Measurements from ENCODE around the gene MRPL3. TPM values are rescaled to one million over a fixed set of nuclear protein-coding genes. Genes with fewer than 3 reads are reported as not detected.

Gene MRPL3
- total RNA-seq, 2 experiments from 2014 or later: 166 to 278 TPM

- no peak overlapping the region for H3K4me3 Mint-ChIP-seq
- no peaks in the 10 kb centered on the region for H3K9me3 Mint-ChIP-seq (ENCODE audit: low read depth)
- intact Hi-C loops (cut with DNase I, micrococcal nuclease): no loop called here
- ChIA-PET CTCF (no interaction called here), POLR2A (no interaction called here)
- no peak overlapping the region for H3K27ac Mint-ChIP-seq
- DNase-seq: no peak
- ATAC-seq: no peak
- no peaks in the 10 kb centered on the region for H3K4me1 Mint-ChIP-seq
- peaks cover 14% of the 10 kb centered on the region for H3K36me3 Mint-ChIP-seq (ENCODE audit: low read depth)
- H3K27me3 Mint-ChIP-seq: no peaks in the 10 kb centered on the region
Measured at GRCh38 chr3:131454501-131454900, 48.3 kb downstream of the MRPL3 start.

DNA sequence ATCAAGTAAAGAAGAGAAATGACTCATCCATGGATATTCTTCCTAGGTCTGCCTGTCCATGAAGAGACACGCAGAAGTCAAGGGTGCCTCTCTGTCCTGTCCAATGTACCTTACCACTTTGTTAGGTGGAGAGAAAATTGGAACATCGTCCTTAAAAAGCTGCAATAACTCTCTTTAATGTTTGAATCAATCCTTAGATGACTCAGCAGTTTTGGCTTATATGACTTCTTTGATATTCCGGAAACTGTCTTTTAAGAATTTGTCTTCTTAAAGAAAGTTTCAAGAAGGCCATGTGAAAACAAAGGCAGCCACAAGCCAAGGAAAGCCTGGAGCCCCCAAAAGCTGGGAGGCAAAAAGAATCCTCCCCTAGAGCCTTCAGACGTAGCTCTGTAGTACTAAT, 49.2 kb downstream of the MRPL3 start:
- Mint-ChIP-seq H3K27ac (no peak overlapping the region), H3K4me3 (no peak overlapping the region), H3K9me3 (ENCODE audit: low read depth) (peaks cover 7% of the 10 kb centered on the region), H3K36me3 (ENCODE audit: low read depth) (peaks cover 5% of the 10 kb centered on the region), H3K4me1 (no peaks in the 10 kb centered on the region), H3K27me3 (no peaks in the 10 kb centered on the region)
- ATAC-seq (no peak), DNase-seq (no peak)
- intact Hi-C loops (cut with DNase I, micrococcal nuclease): no loop called here
- POLR2A ChIA-PET: no interaction called here
- CTCF ChIA-PET: no interaction called here

DNA sequence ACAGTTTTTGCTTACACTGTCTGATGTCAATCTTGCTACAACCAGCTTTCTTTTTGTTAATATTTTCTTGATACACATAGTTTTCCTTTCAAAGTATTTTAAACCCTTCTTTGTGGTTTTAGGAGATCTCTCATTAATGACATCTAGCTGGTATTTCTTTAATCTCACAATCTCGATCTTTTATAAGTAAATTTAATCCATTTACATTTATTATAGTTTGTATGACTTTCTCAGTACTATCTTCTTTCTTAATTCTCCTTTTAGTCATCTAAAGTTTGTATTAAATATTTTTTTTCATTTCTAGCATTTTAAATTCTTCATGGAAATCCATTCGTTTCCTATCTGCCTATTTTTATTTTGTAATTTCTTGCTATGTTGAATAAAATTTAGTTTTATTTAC, 55.4 kb downstream of the MRPL3 start:
- intact Hi-C loops (cut with DNase I, micrococcal nuclease): no loop called here
- Mint-ChIP-seq H3K4me1 (no peaks in the 10 kb centered on the region), H3K4me3 (no peak overlapping the region), H3K27ac (no peak overlapping the region), H3K27me3 (no peaks in the 10 kb centered on the region), H3K9me3 (ENCODE audit: low read depth) (peaks cover 10% of the 10 kb centered on the region), H3K36me3 (ENCODE audit: low read depth) (no peaks in the 10 kb centered on the region)
- ChIA-PET CTCF (no interaction called here), POLR2A (no interaction called here)
- DNase-seq: no peak
- ATAC-seq: no peak

GRCh38 chr3:131444180-131444579, 58.6 kb downstream of the MRPL3 start:
- DNase-seq (no peak), ATAC-seq (no peak)
- H3K27ac Mint-ChIP-seq: no peak overlapping the region
- ChIA-PET CTCF (interaction anchor here (0.9 to 1.1 kb wide), 2 partner anchors 62 to 246 kb away, joined by 3 read pairs; partner anchors contain the start of gene NUDT16), POLR2A (no interaction called here)
- intact Hi-C loops (cut with DNase I, micrococcal nuclease): no loop called here
- no peak overlapping the region for H3K4me3 Mint-ChIP-seq
- H3K4me1 Mint-ChIP-seq: no peaks in the 10 kb centered on the region
- H3K9me3 Mint-ChIP-seq (ENCODE audit: low read depth): peaks cover 7% of the 10 kb centered on the region
- H3K36me3 Mint-ChIP-seq (ENCODE audit: low read depth): no peaks in the 10 kb centered on the region
- H3K27me3 Mint-ChIP-seq: peaks cover 1% of the 10 kb centered on the region

DNA sequence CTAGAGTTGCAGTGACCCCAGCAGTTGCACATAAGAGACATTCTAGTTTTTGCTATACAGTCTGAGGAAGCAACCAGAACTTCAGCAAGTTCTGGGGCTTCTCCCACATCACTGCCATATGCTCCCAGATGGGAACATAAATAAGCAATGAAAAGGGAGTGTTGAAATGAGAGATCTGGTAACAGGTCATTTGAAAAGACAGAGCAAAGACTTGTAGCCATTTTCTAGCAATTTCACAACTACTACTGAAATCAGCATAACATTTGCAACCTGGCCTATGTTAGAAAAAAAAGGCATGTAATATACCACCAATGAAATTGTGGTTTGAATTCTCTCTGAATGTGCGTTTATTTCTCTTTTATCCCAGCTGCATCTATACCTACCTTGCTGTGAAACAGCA, 63.7 kb downstream of the MRPL3 start:
- DNase-seq: no peak

GRCh38 chr3:131435000-131435399, 67.8 kb downstream of the MRPL3 start:
- Mint-ChIP-seq H3K9me3 (ENCODE audit: low read depth) (no peaks in the 10 kb centered on the region), H3K36me3 (ENCODE audit: low read depth) (no peaks in the 10 kb centered on the region), H3K4me3 (no peak overlapping the region), H3K27ac (no peak overlapping the region), H3K27me3 (no peaks in the 10 kb centered on the region), H3K4me1 (no peaks in the 10 kb centered on the region)
- ChIA-PET POLR2A (no interaction called here), CTCF (interaction anchor here (0.6 kb wide), 1 partner anchor 1086 kb away, joined by 3 read pairs; no protein-coding TSS in a partner anchor)
- no peak for DNase-seq
- ATAC-seq: no peak
- intact Hi-C loops (cut with DNase I, micrococcal nuclease): no loop called here

More for the DNA sequence above, 63.7 kb downstream of the MRPL3 start:
- no peaks in the 10 kb centered on the region for H3K36me3 Mint-ChIP-seq (ENCODE audit: low read depth)
- intact Hi-C loops (cut with DNase I, micrococcal nuclease): no loop called here
- H3K4me1 Mint-ChIP-seq: no peaks in the 10 kb centered on the region
- no peak overlapping the region for H3K27ac Mint-ChIP-seq
- peaks cover 1% of the 10 kb centered on the region for H3K27me3 Mint-ChIP-seq
- ChIA-PET CTCF (interaction anchor here (0.5 kb wide), 1 partner anchor 10 kb away, joined by 3 read pairs; no protein-coding TSS in a partner anchor), POLR2A (no interaction called here)
- ATAC-seq: no peak
- no peak overlapping the region for H3K4me3 Mint-ChIP-seq
- H3K9me3 Mint-ChIP-seq (ENCODE audit: low read depth): no peaks in the 10 kb centered on the region

GRCh38 chr3:131432441-131432840, 70.3 kb downstream of the MRPL3 start:
- POLR2A ChIA-PET: no interaction called here
- intact Hi-C loops (cut with DNase I, micrococcal nuclease): no loop called here

DNA sequence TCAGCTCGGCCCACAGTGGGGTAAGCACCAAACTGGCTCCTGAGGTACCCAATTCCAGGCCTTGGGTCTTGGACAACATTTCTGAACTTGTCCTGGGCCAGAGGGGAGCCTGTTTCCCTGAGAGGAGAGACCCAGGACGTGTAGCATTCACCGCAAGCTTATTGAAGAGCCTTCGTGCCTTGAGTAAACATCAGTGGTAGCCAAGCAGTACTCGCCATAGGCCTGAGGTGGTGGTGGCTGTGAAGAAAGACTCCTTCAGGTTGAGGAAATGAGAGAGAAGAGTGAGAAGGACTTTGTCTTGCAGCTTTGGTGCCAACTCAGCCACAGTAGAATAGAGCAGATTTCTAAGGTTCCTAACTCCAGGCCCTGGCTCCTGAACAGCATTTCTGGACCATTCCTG, 71.0 kb downstream of the MRPL3 start:
- Mint-ChIP-seq H3K27me3 (no peaks in the 10 kb centered on the region), H3K4me1 (no peaks in the 10 kb centered on the region), H3K36me3 (ENCODE audit: low read depth) (no peaks in the 10 kb centered on the region), H3K9me3 (ENCODE audit: low read depth) (no peaks in the 10 kb centered on the region), H3K27ac (no peak overlapping the region), H3K4me3 (no peak overlapping the region)
- DNase-seq (no peak), ATAC-seq (no peak)
- ChIA-PET CTCF (interaction anchor here (1.0 kb wide), 1 partner anchor 8 kb away, joined by 3 read pairs; no protein-coding TSS in a partner anchor), POLR2A (no interaction called here)
- intact Hi-C loops (cut with DNase I, micrococcal nuclease): no loop called here

More at GRCh38 chr3:131432441-131432840, 70.3 kb downstream of the MRPL3 start:
- ATAC-seq (no peak), DNase-seq (no peak)
- no peaks in the 10 kb centered on the region for H3K27me3 Mint-ChIP-seq
- H3K36me3 Mint-ChIP-seq (ENCODE audit: low read depth): no peaks in the 10 kb centered on the region
- H3K27ac Mint-ChIP-seq: no peak overlapping the region
- no peaks in the 10 kb centered on the region for H3K4me1 Mint-ChIP-seq
- no peak overlapping the region for H3K4me3 Mint-ChIP-seq
- CTCF ChIA-PET: interaction anchor here (0.7 kb wide), 2 partner anchors 562 to 790 kb away, joined by 3 read pairs; no protein-coding TSS in a partner anchor
- no peaks in the 10 kb centered on the region for H3K9me3 Mint-ChIP-seq (ENCODE audit: low read depth)

DNA sequence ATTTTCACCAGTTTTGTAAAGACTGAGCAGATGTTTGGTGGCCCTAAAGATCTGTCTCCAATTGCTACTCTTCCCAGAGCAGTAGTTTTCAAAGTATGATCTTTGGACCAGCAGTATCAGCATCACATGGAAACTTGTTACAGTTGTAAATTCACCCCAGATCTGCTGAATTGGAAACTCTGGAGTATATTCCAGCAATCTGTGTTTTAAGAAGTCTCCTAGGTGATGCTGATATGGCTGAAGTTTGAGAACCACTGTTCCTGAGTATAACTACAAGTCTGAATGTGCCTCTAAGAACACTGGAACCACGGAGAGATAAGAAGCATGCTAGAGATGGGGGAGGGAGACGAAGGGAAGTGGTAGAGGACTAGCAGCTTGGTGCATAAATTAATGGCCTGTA, 75.5 kb downstream of the MRPL3 start:
- H3K4me1 Mint-ChIP-seq: no peaks in the 10 kb centered on the region
- POLR2A ChIA-PET: no interaction called here

DNA sequence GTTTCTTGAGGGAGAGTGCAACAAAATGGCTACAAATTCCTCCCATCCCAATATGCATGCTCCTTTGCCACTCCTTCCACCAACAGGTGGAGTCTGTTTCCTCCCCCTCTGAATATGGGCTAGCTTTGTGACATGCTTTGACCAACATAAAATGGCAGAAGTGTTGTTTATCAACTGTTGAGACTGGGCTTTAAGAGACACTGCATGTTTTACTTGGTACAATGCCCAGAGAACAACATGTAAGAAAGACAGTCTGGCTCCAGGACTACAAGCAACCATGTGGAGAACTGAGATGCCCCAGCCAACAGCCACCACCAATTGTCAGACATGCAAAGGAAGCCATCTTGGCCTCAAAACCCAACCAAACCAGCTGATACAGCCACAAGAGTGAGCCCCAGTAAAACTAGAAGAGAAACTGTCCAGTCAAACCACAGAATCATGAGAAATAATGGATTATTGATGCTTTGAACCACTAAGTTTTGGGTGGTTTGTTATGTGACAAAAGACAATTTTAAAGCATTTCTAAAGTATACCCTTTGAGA, 80.7 kb downstream of the MRPL3 start:
- Mint-ChIP-seq H3K36me3 (ENCODE audit: low read depth) (no peaks in the 10 kb centered on the region), H3K27me3 (peaks cover 9% of the 10 kb centered on the region), H3K9me3 (ENCODE audit: low read depth) (no peaks in the 10 kb centered on the region), H3K4me3 (no peak overlapping the region), H3K4me1 (no peaks in the 10 kb centered on the region), H3K27ac (no peak overlapping the region)
- no peak for ATAC-seq
- intact Hi-C loops (cut with DNase I, micrococcal nuclease): no loop called here
- ChIA-PET POLR2A (no interaction called here), CTCF (no interaction called here)
- DNase-seq: no peak

More for the DNA sequence above, 75.5 kb downstream of the MRPL3 start:
- intact Hi-C loops (cut with DNase I, micrococcal nuclease): no loop called here
- Mint-ChIP-seq H3K4me3 (no peak overlapping the region), H3K36me3 (ENCODE audit: low read depth) (no peaks in the 10 kb centered on the region), H3K27ac (no peak overlapping the region), H3K27me3 (no peaks in the 10 kb centered on the region), H3K9me3 (ENCODE audit: low read depth) (no peaks in the 10 kb centered on the region)
- CTCF ChIA-PET: no interaction called here
- DNase-seq (no peak), ATAC-seq (no peak)

DNA sequence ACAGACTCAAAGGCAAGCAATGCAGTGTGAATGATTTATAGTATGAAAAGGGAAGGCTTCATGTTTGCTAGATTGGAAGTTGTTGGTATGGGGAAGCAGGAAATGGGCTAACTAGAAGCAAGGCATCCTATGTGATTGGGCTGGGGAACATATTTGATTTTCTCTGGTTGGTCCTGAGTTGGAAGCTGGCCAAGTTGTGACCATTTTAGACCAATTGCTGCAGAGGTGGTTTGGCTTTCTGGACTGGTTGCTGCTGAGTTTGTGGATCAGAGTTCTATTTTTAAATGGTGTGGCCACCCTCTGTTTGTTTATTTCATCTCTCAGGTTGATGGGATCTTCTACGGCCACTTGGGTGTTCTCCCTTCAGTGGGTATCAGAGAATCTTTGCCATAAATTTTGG, 81.5 kb downstream of the MRPL3 start:
- ATAC-seq: no peak
- no peaks in the 10 kb centered on the region for H3K36me3 Mint-ChIP-seq (ENCODE audit: low read depth)
- no peak overlapping the region for H3K4me3 Mint-ChIP-seq
- intact Hi-C loops (cut with DNase I, micrococcal nuclease): no loop called here
- POLR2A ChIA-PET: no interaction called here
- no peak overlapping the region for H3K27ac Mint-ChIP-seq
- peaks cover 9% of the 10 kb centered on the region for H3K27me3 Mint-ChIP-seq
- CTCF ChIA-PET: no interaction called here
- H3K9me3 Mint-ChIP-seq (ENCODE audit: low read depth): no peaks in the 10 kb centered on the region
- DNase-seq: no peak
- no peaks in the 10 kb centered on the region for H3K4me1 Mint-ChIP-seq

GRCh38 chr3:131417751-131418150, 85.0 kb downstream of the MRPL3 start:
- ChIA-PET CTCF (no interaction called here), POLR2A (no interaction called here)
- Mint-ChIP-seq H3K36me3 (ENCODE audit: low read depth) (no peaks in the 10 kb centered on the region), H3K9me3 (ENCODE audit: low read depth) (peaks cover 5% of the 10 kb centered on the region), H3K27me3 (peaks cover 9% of the 10 kb centered on the region), H3K27ac (no peak overlapping the region), H3K4me1 (no peaks in the 10 kb centered on the region), H3K4me3 (no peak overlapping the region)
- intact Hi-C loops (cut with DNase I, micrococcal nuclease): no loop called here
- ATAC-seq: no peak
- DNase-seq: no peak

All from activated CD4-positive, alpha-beta T cell treated with anti-CD3 and anti-CD28 coated beads for 36 hours (primary cell).